Prostate gland (tissue), 2 donors: ENCODE data around the gene C6orf47. TPM values are rescaled to one million over a fixed set of nuclear protein-coding genes. Genes with fewer than 3 reads are reported as not detected.

Experiments used
- DNase-seq: peaks from one replicate; pipeline ENCODE4 v3.0.0-alpha.2; 2019; ENCODE audit warnings: low spot score
- H3K27ac ChIP-seq, 2 donors: fragments of 200-600 bp; sonication (generic); 2 replicates each; pipeline ENCODE4 v1.5.1; 2017 to 2019
- H3K27me3 ChIP-seq: fragments of 200-600 bp; sonication (generic); replicated peaks from 2 replicates; pipeline ENCODE4 v1.5.1; 2019; ENCODE audit not compliant: insufficient read depth
- H3K36me3 ChIP-seq, 2 donors: fragments of 200-600 bp; sonication (generic); 1 replicate in 1 of 2; 2 replicates in 1 of 2; pipeline versions ENCODE4 v1.5.1 to v1.8.1; 2017 to 2019
- H3K4me1 ChIP-seq: fragments of 200-600 bp; sonication (generic); replicated peaks from 2 replicates; pipeline ENCODE4 v1.5.1; 2019
- H3K4me3 ChIP-seq, 2 donors: fragments of 200-600 bp; sonication (generic); 2 replicates each; pipeline ENCODE4 v1.5.1; 2017 to 2019
- H3K9me3 ChIP-seq: fragments of 200-600 bp; sonication (generic); 2 replicates; pipeline ENCODE4 v1.5.1; 2017
- POLR2A ChIP-seq: fragments of 450-650 bp; IDR thresholded peaks from one replicate; pipeline ENCODE4 v1.6.1; 2016; ENCODE audit warnings: antibody characterized with exemption, mild to moderate bottlenecking
- POLR2AphosphoS5 ChIP-seq: sonication (generic); formaldehyde crosslinking; IDR thresholded peaks from one replicate; pipeline ENCODE4 v1.6.1; 2017; ENCODE audit warnings: antibody characterized with exemption
- WGBS: methylation state at CpG from one replicate; pipeline ENCODE4 v1.1.5; 2018; 5-methylcytosine and 5-hydroxymethylcytosine counted together
- intact Hi-C: fragments of 100-400 bp; cut with DNase I; formaldehyde crosslinking; loops from one replicate; pipeline ENCODE4 v1.14.2; 2022
- total RNA-seq, 2 donors: library from RNA; depleted of rRNA; stranded (reverse); fragments of >200 nt; gene quantifications; one replicate each; pipeline ENCODE4 v1.1.0, GENCODE V29; 2016
- TF ChIP-seq, protein P1 (sequence below), 4 experiments: fragments of 200-600 bp in 2 of 4; fragments of 450-650 bp in 2 of 4; sonication (generic) in 2 of 4; IDR thresholded peaks; 1 replicate in 3 of 4; 2 replicates in 1 of 4; pipeline ENCODE4 v1.5.1; 2016 to 2019; ENCODE audit warnings: antibody characterized with exemption in 4 of 4, mild to moderate bottlenecking in 2 of 4, moderate library complexity in 2 of 4

C6orf47 gene
- total RNA-seq, 2 donors from 2014 or later, result 25.5 to 30.1 TPM

DNA sequence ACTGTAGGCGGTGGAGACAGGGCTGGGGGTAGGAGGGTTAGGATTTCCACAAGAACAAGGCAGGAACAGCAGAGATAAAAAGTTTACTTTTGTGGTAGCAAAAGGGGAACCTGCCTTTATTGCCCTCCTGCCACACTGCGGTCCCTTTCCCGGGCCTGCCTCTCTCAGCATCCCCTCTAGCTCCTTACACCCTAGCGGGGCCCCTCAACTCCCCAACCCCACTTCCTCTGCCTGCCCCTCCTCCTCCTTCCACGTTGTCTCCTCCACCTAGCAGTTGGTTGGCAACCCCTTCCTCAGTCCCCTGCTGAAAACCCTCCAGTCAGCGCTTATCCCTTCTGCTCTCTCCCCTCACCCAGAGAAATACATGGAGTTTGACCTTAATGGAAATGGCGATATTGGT is 44.8 kb downstream of the C6orf47 start:
- TF ChIP-seq POLR2A, result no peak
- TF ChIP-seq, protein P1, sequence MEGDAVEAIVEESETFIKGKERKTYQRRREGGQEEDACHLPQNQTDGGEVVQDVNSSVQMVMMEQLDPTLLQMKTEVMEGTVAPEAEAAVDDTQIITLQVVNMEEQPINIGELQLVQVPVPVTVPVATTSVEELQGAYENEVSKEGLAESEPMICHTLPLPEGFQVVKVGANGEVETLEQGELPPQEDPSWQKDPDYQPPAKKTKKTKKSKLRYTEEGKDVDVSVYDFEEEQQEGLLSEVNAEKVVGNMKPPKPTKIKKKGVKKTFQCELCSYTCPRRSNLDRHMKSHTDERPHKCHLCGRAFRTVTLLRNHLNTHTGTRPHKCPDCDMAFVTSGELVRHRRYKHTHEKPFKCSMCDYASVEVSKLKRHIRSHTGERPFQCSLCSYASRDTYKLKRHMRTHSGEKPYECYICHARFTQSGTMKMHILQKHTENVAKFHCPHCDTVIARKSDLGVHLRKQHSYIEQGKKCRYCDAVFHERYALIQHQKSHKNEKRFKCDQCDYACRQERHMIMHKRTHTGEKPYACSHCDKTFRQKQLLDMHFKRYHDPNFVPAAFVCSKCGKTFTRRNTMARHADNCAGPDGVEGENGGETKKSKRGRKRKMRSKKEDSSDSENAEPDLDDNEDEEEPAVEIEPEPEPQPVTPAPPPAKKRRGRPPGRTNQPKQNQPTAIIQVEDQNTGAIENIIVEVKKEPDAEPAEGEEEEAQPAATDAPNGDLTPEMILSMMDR (IDR thresholded peaks at IDR 0.05), result no peak
- TF ChIP-seq POLR2AphosphoS5, result no peak
- intact Hi-C loops, result no loop called here
- Histone ChIP-seq H3K27ac (no peak overlapping the region), H3K4me1 (no peaks in the 10 kb centered on the region), H3K9me3 (no peaks in the 10 kb centered on the region), H3K27me3 (no peaks in the 10 kb centered on the region), H3K36me3 (no peaks in the 10 kb centered on the region), H3K4me3 (no peak overlapping the region)
- DNase-seq, result no peak
- 64% methylated on average over 7 of the region's 7 CpGs for WGBS

DNA sequence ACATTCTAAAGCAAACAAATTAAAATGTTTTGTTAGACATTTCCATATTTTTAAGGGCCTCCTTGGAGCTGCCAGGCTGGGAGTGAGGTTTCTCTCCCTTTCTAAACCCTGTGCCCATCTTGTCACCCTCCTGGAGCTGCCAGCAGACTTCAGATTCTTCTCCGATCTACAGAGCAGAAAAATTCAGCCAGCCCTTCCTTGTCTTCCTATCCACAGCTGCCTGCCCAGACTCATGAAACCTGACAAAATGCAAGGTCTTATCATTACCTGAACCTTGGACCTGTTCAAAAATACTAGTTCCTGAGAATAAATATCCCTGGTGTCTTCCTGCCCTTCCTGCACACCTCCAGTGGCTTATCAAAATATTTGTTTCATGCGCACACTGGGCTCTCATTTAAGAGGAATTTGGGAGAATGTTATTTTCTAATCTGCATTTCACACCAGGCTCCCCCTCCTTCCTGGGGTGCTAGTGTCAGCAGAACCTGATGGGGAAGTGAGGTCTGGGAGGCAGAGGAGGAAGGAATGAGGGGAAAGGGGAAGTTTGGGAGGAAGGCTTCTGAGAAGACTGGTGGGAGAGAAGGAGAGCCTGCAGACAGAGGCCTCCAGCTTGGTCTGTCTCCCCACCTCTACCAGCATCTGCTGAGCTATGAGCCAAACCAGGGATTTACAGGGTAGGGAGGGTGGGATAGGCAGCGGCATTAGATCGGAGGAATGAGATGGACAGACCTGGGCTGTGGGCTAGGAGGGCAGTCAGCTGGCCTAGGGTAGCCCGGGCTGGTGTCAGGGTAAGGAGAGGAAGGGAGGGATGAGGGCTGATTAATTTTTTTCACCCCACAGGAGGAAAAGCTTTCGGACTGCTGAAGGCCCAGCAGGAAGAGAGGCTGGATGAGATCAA is 45.6 kb downstream of the C6orf47 start, which contains the start of gene AIF1:
TSS of gene AIF1 (plus strand) at position 551 of the 895 bp plus-strand sequence. CDS start at position 647, 96 bp downstream.
- Histone ChIP-seq H3K4me3 (no peak within 1 kb of the TSS), H3K36me3 (no peaks in the 10 kb centered on the region), H3K9me3 (no peaks in the 10 kb centered on the region), H3K27me3 (no peaks in the 10 kb centered on the region), H3K27ac (no peak within 1 kb of the TSS), H3K4me1 (no peaks in the 10 kb centered on the region)
- TF ChIP-seq, protein P1 (IDR thresholded peaks at IDR 0.05), result no peak
- TF ChIP-seq POLR2A, result no peak
- TF ChIP-seq POLR2AphosphoS5, result no peak
- intact Hi-C loops, result no loop called here
- DNase-seq, result no peak
- 59% methylated on average over 6 of the region's 6 CpGs for WGBS

DNA sequence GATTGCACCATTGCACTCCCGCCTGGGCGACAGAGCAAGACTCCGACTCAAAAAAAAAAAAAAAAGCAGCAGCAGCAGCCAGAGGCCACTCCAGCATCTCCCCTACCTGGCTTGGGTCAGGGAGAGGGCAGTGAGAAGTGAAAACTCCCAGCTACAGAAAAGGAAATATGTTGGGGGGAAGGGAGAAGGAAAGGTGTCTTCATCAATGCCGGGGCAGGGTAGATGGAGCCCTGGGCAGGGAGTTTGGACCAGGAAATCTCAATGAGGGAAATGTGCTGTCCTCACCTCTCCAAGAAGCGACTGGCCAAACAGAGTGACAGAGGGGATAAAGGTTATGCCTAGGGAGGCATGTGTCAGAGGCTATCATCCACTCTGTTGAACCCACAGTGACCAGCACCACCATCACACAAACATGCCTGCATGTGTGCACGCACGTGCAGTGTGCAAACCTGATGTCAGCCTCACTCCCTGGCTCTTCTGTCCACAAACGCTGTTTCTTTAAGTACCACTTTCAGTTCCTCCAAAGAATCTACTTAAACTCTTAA is 46.4 kb downstream of the C6orf47 start:
- no peaks in the 10 kb centered on the region for H3K36me3 ChIP-seq

DNA sequence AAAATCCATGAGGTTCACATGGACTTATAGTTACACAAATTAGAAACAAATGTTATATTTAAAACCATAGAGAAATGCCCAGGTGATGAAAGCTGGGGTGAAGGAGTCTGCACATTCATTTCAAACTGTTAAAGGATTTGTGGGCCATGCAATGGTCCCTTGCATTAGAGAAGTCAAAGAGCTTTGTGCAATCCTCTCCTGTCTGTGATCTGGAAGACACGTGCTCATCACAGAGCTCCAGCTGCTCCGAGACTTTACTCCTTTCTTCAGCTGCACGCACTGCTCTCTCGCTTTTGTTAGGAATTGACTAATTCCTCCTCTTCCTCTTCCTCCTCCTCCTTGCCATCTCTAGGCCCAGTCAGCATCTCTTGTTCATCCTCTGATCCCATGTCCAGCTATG is 49.6 kb downstream of the C6orf47 start:
- no peak overlapping the region for H3K4me3 ChIP-seq
- H3K4me1 ChIP-seq, result no peaks in the 10 kb centered on the region
- H3K27ac ChIP-seq, result no peak overlapping the region
- H3K36me3 ChIP-seq, result no peaks in the 10 kb centered on the region
- intact Hi-C loops, result no loop called here
- WGBS, result 79% methylated on average over 4 of the region's 4 CpGs
- DNase-seq, result no peak
- H3K9me3 ChIP-seq, result no peaks in the 10 kb centered on the region
- TF ChIP-seq, protein P1 (IDR thresholded peaks at IDR 0.05), result no peak
- no peaks in the 10 kb centered on the region for H3K27me3 ChIP-seq

More for the DNA sequence above, 46.4 kb downstream of the C6orf47 start:
- H3K4me3 ChIP-seq, result no peak overlapping the region
- DNase-seq, result no peak
- no peak overlapping the region for H3K27ac ChIP-seq
- TF ChIP-seq POLR2AphosphoS5, result no peak
- TF ChIP-seq, protein P1 (IDR thresholded peaks at IDR 0.05), result no peak
- no peak for TF ChIP-seq POLR2A
- H3K4me1 ChIP-seq, result no peaks in the 10 kb centered on the region
- intact Hi-C loops, result no loop called here
- 56% methylated on average over 8 of the region's 8 CpGs for WGBS
- H3K27me3 ChIP-seq, result no peaks in the 10 kb centered on the region
- H3K9me3 ChIP-seq, result no peaks in the 10 kb centered on the region
